Measurements from ENCODE around the gene VASP. TPM values are rescaled to one million over a fixed set of nuclear protein-coding genes. Genes with fewer than 3 reads are reported as not detected.

The VASP gene
- total and polyA plus RNA-seq, 9 of the 15 experiments (the other 6 are each of a cell fraction or from before 2014, with no cell fraction given), result 16.7 to 261 (median 112) TPM

GRCh38 chr19:45553464-45553863 is 46.2 kb downstream of the VASP start:
- H3K9ac ChIP-seq (ENCODE audit: insufficient read depth in 1 of 2, low read depth in 2 of 2, low read length in 2 of 2), result no peak overlapping the region; a peak in 1 of 4 replicates
- no peak for ATAC-seq
- H3K36me3 ChIP-seq (ENCODE audit: control insufficient read depth, insufficient read depth, low read length), result peaks cover 12% of the 10 kb centered on the region; the same call in 2 of the 3 replicates
- no peaks in the 10 kb centered on the region for H3K9me3 ChIP-seq (replicated peaks; ENCODE audit: control insufficient read depth, insufficient read depth, low read depth, low read length)
- peaks cover 0 to 22% of the 10 kb centered on the region in 2 experiments; a peak in 2 of 5 replicates for H3K4me1 ChIP-seq (replicated peaks in 1 of 2; ENCODE audit: control insufficient read depth in 2 of 2, insufficient read depth in 2 of 2, low read length in 2 of 2)
- peak in 2 of 4 experiments; percentile 8 to 11 for DNase-seq (ENCODE audit: extremely low read depth in 1 of 4, low spot score in 3 of 4)
- in situ Hi-C loops (cut with MboI), result no loop called here
- no peak overlapping the region for H3K4me2 ChIP-seq (ENCODE audit: insufficient read depth, low read length)
- H4K20me1 ChIP-seq (replicated peaks; ENCODE audit: control insufficient read depth, insufficient read depth, low read length), result no peaks in the 10 kb centered on the region
- FAIRE-seq, result no peak
- intact Hi-C loops (cut with micrococcal nuclease), result no loop called here
- H3K27ac ChIP-seq (ENCODE audit: extremely low read depth, low read depth, low read length), result no peak overlapping the region
- TF ChIP-seq ETS2 (tag; IDR thresholded peaks at IDR 0.05; ENCODE audit: borderline replicate concordance, poor library complexity, severe bottlenecking), result no peak
- TF ChIP-seq ZBTB33 (CRISPR knock-in tag; IDR thresholded peaks at IDR 0.05), result peak; percentile 81
- no peak for TF ChIP-seq EWSR1 (IDR thresholded peaks at IDR 0.05; ENCODE audit: borderline replicate concordance, low read depth, partially characterized antibody)
- TF ChIP-seq ATF4 (CRISPR knock-in tag; IDR thresholded peaks at IDR 0.05), result no peak
- TF ChIP-seq GMEB1 (CRISPR knock-in tag; IDR thresholded peaks at IDR 0.05), result no peak
- TF ChIP-seq ATF1 (CRISPR knock-in tag; IDR thresholded peaks at IDR 0.05), result no peak
- no peak for TF ChIP-seq ATF1 (tag; IDR thresholded peaks at IDR 0.05)
- no peak for TF ChIP-seq ZNF655 (CRISPR knock-in tag; IDR thresholded peaks at IDR 0.05)
- TF ChIP-seq EGR1 (conservative IDR thresholded peaks at IDR 0.05), result no peak
- no peaks in the 10 kb centered on the region for H3K27me3 ChIP-seq (ENCODE audit: control insufficient read depth in 2 of 2, insufficient read depth in 2 of 2, low read length in 2 of 2)
- H3K79me2 ChIP-seq (ENCODE audit: control insufficient read depth, insufficient read depth, low read length), result peaks cover 6% of the 10 kb centered on the region; the same call in 2 of the 3 replicates
- WGBS (ENCODE audit: insufficient coverage, low coverage, missing lambda C conversion rate), result 96% methylated on average over 28 of the region's 34 CpGs
- no peaks in the 10 kb centered on the region for H3K9me1 ChIP-seq (ENCODE audit: control insufficient read depth, insufficient read depth, low read length)
- POLR2A ChIA-PET, result no interaction called here
- CTCF ChIA-PET (ENCODE audit: low intra/inter-chr PET ratio), result no interaction called here
- no TSS peak for BruUV-seq (replicated peaks)
- H3K4me3 ChIP-seq, result no peak overlapping the region
- H2AFZ ChIP-seq (ENCODE audit: low read depth, low read length), result no peak overlapping the region

Measured in K562 (cell line).